ENCODE measurements around the gene CYS1.
"Not testable (repeated sequence)": the region's sequence is repeated elsewhere in the genome, so short reads cannot be mapped to it uniquely, and the experiment has no call there.

Gene CYS1

GRCh38 chr2:10079870-10080535 lies at the start of gene CYS1:
Gene CYS1, minus strand, starts transcription at chr2:10080411. Its CDS starts 188 bp downstream, at chr2:10080223.
- peak in 2 of 6 experiments; percentile 27 to 28 for DNase-seq

- DNase-seq = no peak
These were observed 49.3 kb upstream of the CYS1 start for GRCh38 chr2:10129490-10129889.

- no peak for DNase-seq
These were observed 48.2 kb upstream of the CYS1 start for GRCh38 chr2:10128420-10128819.

GRCh38 chr2:10126632-10127026 lies 46.4 kb upstream of the CYS1 start:
- no peak for DNase-seq

GRCh38 chr2:10125842-10126631 lies 45.8 kb upstream of the CYS1 start:
- no peak for DNase-seq

GRCh38 chr2:10124538-10125045 lies 44.4 kb upstream of the CYS1 start:
- DNase-seq = peak in 5 of 6 experiments; percentile 23 to 78 (median 59)

- no peak for DNase-seq
These were observed 43.1 kb upstream of the CYS1 start for GRCh38 chr2:10123281-10123680.

GRCh38 chr2:10122500-10123280 lies 42.5 kb upstream of the CYS1 start, which contains the start of gene RRM2:
Gene RRM2, plus strand, starts transcription at chr2:10122739. Its CDS starts 60 bp downstream, at chr2:10122799.
- DNase-seq = peak; percentile 73 to 85 (median 84)

GRCh38 chr2:10120877-10121574 lies 40.8 kb upstream of the CYS1 start:
- DNase-seq = peak in 1 of 6 experiments; percentile 7

- DNase-seq = peak; percentile 81 to 91 (median 88)
These were observed 40.1 kb upstream of the CYS1 start for GRCh38 chr2:10120158-10120876.

- DNase-seq = no peak
These were observed 39.5 kb upstream of the CYS1 start for GRCh38 chr2:10119601-10120157.

- no peak for DNase-seq
These were observed 38.8 kb upstream of the CYS1 start for GRCh38 chr2:10119027-10119325.

GRCh38 chr2:10109311-10109710 lies 29.1 kb upstream of the CYS1 start:
- DNase-seq = no peak

GRCh38 chr2:10104906-10105305 lies 24.7 kb upstream of the CYS1 start:
- not testable (repeated sequence) for DNase-seq

GRCh38 chr2:10103179-10103578 lies 23.0 kb upstream of the CYS1 start:
- no peak for DNase-seq

- no peak for DNase-seq
These were observed 21.3 kb upstream of the CYS1 start for GRCh38 chr2:10101491-10101890.

- no peak for DNase-seq
These were observed 17.3 kb upstream of the CYS1 start for GRCh38 chr2:10097352-10098148.

GRCh38 chr2:10096641-10097040 lies 16.4 kb upstream of the CYS1 start:
- DNase-seq = no peak

GRCh38 chr2:10095175-10095574 lies 15.0 kb upstream of the CYS1 start:
- DNase-seq = no peak

- DNase-seq = no peak
These were observed 14.1 kb upstream of the CYS1 start for GRCh38 chr2:10094271-10094814.

GRCh38 chr2:10091889-10092244 lies 11.7 kb upstream of the CYS1 start:
- DNase-seq = not testable (repeated sequence)
